ENCODE measurements around the gene DPEP2NB.

Gene DPEP2NB

GRCh38 chr16:67963662-67964321 lies 51.9 kb downstream of the DPEP2NB start:
- no peak for DNase-seq (ENCODE audit: low read depth)
- no peak overlapping the region for H3K4me3 ChIP-seq (ENCODE audit: control insufficient read depth, low read depth, low read length)
- no peak for TF ChIP-seq CTCF (conservative IDR thresholded peaks at IDR 0.05; ENCODE audit: control insufficient read depth, insufficient read depth, low read depth, low read length)

All from fibroblast of mammary gland (primary cell).